GM12801 (cell line): Measurements from ENCODE around the gene KAT7.

Source experiments
- CTCF ChIP-seq: IDR thresholded peaks from one replicate; pipeline ENCODE4 v1.5.1; 2011; ENCODE audit warnings: control low read depth; ENCODE audit not compliant: insufficient read length; ENCODE audit errors: extremely low read depth

The KAT7 gene

GRCh38 chr17:49763735-49764558 is 24.5 kb upstream of the KAT7 start, which contains the start of gene FAM117A:
FAM117A (minus strand) TSS chr17:49764131; CDS start chr17:49764087, 44 bp downstream.
- no peak for TF ChIP-seq CTCF

GRCh38 chr17:49764559-49765180 is 23.8 kb upstream of the KAT7 start:
- no peak for TF ChIP-seq CTCF

GRCh38 chr17:49766918-49767530 is 21.5 kb upstream of the KAT7 start:
- no peak for TF ChIP-seq CTCF

GRCh38 chr17:49775546-49776260 is 12.8 kb upstream of the KAT7 start:
- TF ChIP-seq CTCF = no peak

GRCh38 chr17:49776551-49777300 is 11.8 kb upstream of the KAT7 start:
- TF ChIP-seq CTCF = no peak

GRCh38 chr17:49777563-49777962 is 10.9 kb upstream of the KAT7 start:
- no peak for TF ChIP-seq CTCF
